GM18951 (cell line): ENCODE results near the gene KCNIP3.
"Not testable (repeated sequence)": the region's sequence is repeated elsewhere in the genome, so short reads cannot be mapped to it uniquely, and the experiment has no call there.

ENCODE experiments used
- in situ Hi-C: fragments of 300-500 bp; cut with MboI; formaldehyde crosslinking; loops from one replicate; pipeline ENCODE4 v1.12.0; 2022; ENCODE audit warnings: low sequenced_read_pairs, mixed read lengths, inconsistent platforms; ENCODE audit not compliant: unreplicated experiment

KCNIP3 gene

DNA sequence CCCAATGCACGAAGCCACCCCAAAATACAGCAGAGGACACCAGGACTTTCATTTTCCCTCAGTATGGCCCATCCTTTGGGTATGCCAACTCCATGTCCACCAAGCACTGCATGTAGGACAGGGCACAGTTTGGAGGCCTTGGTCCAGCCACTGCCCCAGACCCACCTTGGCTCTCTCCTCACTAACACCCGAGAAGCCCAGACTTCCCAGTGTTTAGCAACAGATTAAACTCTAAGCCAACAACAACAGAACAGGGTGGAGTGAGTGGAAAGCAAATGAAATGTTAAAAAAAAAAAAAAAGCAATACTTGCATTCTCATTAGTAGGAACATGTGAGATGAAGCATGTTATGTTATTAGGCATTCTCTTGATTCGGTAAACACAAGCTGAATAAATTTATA is 118.0 kb downstream of the KCNIP3 start:
- in situ Hi-C loops = not testable (repeated sequence)

DNA sequence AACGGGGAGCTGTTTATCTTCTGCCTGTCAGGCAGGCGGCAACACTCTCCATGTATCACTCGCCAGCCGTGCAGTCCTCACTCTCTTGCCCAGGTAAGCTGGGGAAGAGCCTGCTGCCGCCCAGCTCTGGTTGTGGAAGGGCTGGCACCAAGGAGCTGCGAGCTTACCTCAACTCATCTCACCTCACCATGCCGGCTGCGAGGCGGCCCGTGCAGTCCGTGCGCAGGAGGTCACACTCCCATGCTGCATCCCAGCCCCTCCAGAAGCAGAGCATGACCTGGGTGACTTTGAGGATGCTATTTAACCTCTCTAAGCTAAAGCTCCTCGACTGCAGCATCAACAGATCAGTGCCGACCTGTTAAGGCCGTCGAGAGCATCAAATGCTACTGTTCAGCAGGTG is 118.4 kb downstream of the KCNIP3 start:
- in situ Hi-C loops = not testable (repeated sequence)

DNA sequence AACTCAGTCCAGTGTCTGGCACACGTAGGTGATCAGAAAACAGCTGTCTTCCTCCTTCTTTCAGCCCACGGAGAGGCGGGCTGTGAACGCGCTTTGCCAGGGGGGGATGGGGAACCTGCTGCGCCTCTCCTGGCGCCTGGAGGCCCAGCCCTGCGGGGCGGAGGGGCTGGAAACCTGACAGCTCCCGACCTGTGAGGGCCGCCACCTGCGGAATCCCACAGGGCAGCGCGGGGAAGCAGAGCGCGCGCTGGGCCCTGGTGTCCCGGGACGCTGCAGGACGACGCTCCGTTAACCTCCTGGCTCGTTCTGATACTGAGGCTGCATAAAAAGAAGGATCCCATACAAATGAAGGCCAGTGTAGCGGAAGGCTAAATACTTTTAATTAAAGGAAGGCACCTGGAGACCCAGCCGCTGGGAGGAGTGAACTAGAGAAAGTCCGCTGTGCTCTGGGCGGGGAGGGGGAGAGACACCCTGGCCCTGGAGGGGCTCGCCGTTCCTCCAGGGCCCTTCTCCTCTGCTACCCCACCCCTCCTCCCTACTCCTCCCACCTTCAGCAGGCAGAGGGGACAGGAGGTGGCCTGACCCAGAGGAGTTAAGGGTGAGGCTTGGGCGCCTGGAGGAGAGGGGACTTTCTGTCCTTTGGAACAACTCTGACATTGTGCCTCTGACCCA is 130.2 kb downstream of the KCNIP3 start:
- in situ Hi-C loops = not testable (repeated sequence)

DNA sequence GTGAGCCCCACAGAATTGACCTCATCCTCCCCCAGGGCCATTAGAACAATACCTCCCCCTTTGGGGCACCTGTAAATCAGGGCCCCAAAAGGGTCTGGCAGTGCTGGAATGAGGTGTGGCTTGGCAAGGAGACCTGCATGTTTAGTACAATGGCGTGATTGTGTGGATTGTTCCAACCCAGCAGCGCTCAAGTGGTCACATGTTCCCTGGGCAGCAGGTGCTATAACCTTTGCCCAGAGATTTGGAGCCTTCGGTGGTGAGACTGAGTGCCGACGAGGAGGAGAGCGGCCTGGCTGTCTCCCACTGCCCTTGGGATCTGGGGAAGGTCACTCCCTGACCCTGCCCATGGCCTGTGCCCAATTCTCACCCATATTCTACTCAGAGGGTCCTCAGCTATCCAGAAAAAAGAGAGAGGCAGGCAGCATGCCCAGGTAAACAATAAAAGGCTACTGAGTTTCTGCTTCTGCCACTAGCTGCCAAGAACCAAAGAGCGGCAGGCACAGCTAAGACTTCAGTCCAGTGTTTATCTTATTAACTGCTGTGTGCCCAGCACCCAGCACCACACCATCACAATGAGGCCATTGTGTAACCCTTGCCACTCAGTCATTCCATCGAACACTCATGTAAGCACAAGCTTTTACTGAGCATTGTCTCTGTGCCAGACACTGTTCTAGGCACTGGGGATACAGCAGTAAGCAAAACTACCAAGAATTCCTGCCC is 132.8 kb downstream of the KCNIP3 start:
- in situ Hi-C loops = not testable (repeated sequence)

DNA sequence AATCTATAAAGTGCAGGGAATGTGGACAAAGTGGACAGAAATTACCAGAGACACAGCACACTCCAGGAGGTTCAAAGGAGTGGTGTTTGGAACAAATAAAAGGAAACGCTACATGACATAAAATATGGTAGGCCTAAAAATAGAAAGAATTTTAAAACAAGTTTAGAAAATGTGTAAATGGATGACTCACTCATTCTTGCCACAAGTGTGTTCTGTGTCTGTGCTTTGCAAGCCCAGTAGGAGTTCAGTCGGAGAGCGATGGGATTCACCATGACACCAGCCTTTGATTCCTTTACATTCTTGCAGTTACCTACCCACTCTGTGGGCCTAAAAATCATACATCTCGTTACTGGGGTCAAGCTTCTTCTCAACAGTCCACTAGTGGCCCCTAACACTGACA is 136.2 kb downstream of the KCNIP3 start:
- in situ Hi-C loops = not testable (repeated sequence)

DNA sequence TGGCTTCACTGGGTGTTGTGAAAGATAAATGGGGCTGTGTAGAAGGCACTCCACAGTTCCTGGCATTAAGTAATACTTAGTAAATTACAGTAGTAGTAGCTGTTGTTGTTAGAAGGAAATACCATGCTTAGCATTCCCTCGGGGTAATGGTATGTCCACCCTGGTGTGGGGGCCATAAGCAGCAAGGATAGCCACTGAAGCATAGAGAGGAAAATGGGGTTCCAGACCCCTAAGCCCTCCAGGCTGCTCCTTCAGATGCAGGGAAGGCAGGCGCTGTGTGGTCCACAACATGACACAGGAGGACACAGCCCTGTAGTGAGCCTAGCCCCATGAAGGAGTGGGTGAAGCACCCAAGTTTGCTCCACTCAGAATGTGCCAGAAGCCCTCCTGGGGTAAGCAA is 136.8 kb downstream of the KCNIP3 start:
- in situ Hi-C loops = not testable (repeated sequence)

DNA sequence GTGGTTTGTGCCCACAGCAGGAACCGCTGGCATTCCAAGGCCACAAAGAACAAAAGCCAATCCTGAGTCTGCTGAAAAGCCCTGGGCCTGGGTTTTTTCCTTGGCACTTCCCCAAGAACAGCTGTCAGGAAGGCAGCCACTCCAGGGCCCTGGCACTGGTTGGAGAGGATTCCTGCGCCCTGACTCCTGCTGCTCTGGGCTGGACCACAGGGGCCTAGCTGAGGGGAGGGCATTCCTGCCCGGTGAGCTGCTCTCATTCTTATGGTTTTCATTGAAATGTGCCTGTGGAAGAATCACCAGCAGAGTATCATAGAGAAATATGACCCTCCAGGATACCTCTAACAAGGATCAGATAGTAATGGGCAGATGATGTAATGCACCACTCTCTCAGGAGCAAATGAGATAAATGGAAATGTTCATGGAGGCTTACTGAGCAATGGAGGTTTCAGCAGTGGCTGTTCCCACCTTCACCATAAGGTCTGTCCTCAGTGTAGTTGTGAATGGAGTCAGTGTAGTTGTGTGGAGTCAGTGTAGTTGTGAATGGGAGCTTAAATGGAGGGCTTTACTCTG is 137.4 kb downstream of the KCNIP3 start:
- in situ Hi-C loops = not testable (repeated sequence)

DNA sequence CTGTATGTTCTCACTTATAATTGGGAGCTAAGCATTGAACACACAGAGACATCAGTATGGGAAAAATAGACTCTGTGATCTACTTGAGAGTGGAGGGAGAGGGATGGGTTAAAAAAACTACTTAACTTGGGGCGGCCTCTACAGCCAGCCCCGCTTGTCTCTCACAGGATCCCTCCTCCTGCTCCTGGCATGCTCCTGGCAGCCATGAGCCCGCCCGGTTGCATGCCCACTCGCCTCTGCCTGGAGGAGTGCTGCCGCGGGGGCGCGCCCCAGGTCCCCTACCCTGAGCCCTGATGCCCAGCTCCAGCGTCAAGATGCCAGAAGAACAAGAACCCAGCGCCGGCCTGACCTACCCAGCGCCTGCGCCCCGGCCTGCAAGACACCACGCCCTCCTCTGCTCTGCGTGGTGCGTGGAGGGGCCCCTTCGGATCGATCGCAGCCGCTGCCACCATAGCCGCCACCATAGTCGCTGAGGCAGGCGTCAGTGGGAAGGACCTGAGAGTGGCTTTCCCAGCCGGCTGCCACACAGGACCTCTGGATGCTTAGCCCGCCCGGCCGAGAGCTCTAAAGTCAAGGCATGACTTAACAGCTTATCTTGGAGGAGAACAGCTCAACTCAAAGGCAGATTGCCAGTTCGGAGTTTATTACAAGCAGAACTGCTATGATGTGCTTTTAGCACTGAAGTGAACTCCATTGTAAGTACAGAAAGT is 138.2 kb downstream of the KCNIP3 start:
- in situ Hi-C loops = not testable (repeated sequence)
